NCI-H82 (cell line): ENCODE results near the gene ASB10.

Experiments used
- DNase-seq: peaks from one replicate; lab custom pipeline; 2025; lab: John Stamatoyannopoulos, UW

Gene ASB10, protein sequence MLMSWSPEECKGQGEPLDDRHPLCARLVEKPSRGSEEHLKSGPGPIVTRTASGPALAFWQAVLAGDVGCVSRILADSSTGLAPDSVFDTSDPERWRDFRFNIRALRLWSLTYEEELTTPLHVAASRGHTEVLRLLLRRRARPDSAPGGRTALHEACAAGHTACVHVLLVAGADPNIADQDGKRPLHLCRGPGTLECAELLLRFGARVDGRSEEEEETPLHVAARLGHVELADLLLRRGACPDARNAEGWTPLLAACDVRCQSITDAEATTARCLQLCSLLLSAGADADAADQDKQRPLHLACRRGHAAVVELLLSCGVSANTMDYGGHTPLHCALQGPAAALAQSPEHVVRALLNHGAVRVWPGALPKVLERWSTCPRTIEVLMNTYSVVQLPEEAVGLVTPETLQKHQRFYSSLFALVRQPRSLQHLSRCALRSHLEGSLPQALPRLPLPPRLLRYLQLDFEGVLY

GRCh38 chr7:151186640-151187408 is at the start of gene ASB10:
Gene ASB10 (minus strand): TSS chr7:151187250. CDS start chr7:151187130, 120 bp downstream.
- no peak for DNase-seq

DNA sequence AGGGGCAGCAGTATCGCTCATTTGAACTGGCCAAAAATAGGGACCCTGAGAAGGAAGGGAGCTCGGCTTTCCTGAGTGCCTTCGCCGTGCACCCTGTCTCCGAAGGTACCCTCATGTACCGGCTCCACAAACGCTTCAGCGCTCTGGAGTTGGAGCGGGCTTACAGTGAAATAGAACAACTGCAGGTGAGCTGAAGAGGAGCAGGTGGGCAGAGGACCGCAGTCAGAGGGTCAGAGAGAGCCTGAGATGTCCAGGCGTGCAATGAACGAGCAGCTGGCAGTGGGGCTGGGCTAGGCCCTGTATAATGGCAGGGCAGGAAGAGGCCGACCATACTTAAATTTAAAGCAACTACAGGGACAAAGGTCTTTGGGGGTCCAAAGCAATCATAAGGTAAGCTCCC is 49.4 kb upstream of the ASB10 start:
- DNase-seq = no peak

GRCh38 chr7:151235091-151235787 is 48.2 kb upstream of the ASB10 start:
- no peak for DNase-seq

- DNase-seq = no peak
Measured at GRCh38 chr7:151233804-151234203, 46.8 kb upstream of the ASB10 start.

GRCh38 chr7:151232917-151233701 is 46.1 kb upstream of the ASB10 start:
- DNase-seq = peak; percentile 37

GRCh38 chr7:151232091-151232916 is 45.3 kb upstream of the ASB10 start, which contains the start of gene CHPF2:
Gene CHPF2 (plus strand): TSS chr7:151232483. CDS start chr7:151234012, 1,529 bp downstream.
- DNase-seq = peak; percentile 92

DNA sequence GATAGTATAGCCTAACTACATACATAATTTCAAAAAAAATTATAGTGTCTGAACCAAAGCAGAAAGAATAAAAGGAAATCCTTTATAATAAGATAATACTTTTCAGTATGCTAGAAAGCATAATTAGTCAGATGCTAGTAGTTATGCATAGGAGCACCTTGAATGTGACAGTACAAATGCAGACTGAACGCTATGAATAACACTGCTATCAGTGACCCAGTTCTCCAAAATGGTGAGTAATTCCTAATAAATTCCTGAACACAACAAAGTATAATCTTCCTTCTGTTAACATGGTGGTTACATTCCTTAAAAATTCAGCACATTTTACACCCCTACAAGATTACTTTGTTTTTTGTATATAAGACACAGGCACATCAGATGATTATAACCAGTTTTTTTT is 44.0 kb upstream of the ASB10 start:
- DNase-seq = no peak

GRCh38 chr7:151229249-151229648 is 42.2 kb upstream of the ASB10 start:
- DNase-seq = no peak

GRCh38 chr7:151228024-151228866 is 41.2 kb upstream of the ASB10 start:
- no peak for DNase-seq

- DNase-seq = peak; percentile 99
Measured at GRCh38 chr7:151226875-151227782, 40.1 kb upstream of the ASB10 start, which contains the start of gene ABCF2. Gene ABCF2 (minus strand): TSS chr7:151227205. CDS start chr7:151226458, 747 bp downstream.

- no peak for DNase-seq
Measured at GRCh38 chr7:151226560-151226874, 39.5 kb upstream of the ASB10 start.

DNA sequence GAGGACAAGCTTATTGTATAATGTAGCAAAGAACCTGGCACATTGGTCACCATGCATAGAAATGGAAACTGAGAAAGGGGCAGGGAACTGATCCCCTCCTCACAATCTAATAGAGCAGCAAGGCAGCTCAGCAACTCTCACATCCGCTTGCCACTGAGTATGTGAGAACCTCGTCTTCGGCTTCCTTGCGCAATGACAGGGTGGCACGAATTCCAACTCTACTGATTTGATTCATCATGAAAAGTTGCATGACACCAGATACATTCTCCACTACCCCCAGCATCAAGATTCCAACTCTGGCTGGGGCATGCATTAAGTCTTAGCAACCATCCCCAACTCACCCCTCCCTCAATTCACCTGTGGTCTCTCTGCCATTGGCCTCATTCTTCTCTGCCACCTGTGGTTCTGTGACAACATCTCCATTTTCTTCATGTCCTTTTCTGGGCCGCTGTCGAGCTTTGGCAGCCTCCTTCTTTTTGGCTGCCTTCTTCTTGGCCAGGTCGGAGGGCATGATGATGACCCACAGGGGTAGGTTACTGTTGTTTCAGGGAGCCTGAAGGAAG is 39.0 kb upstream of the ASB10 start:
- DNase-seq = no peak

DNA sequence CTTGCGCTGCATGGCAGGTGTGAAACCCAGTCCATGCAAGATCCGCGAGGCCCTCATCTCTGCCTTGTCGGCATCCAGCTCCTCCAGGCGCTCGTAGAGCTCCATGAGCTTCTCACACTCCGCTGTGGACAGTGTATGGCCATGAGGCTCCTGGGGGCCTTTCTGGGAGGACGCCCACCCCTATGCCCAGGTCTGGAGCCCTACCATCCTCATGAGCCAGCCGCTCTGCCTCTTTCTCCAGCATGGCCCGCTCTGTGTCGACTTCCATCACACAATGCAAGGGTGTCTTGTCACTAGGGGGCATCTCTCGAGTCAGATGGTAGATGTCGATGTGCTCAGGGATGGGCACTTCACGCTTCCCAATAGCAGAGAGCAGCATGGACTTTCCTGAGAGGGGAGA is 36.7 kb upstream of the ASB10 start:
- no peak for DNase-seq

DNA sequence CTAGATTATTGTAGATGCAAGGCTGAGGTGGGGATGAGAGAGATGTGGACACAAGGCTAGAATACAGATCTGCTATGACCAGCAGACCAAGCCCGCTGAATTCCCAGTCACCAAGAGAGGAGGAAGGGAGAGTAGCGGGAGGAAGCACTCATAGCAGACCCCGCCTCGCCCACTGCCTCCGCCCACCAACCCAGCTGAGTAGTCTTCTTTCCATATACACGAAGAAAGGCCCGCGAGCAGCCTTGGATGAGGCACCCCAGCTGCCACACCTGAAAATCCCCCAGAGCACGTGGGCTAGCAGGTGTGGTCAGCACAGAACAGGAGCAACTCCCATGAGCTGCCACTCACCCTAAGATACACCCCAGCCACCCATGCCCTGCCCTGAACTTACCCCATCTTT is 31.1 kb upstream of the ASB10 start:
- DNase-seq = no peak

DNA sequence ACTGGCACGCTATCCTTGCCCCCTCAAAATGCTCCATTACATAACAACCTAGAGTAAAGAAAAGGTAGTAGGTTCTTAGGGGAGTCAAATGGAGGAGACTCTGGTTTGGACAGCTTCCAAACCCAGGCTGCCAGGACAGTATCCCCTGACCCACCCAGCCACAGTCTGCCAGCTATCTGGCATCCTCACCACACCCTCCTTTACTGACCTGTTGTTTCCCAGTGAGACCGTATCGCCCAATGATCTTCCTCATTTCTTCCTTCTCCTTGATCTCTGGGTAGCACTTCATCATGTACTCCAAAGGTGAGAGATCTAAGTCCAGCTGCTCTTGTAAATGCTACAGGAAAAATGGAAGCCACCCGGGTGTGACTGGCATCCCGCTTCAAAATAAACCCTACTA is 28.3 kb upstream of the ASB10 start:
- no peak for DNase-seq

GRCh38 chr7:151213826-151214225 is 26.8 kb upstream of the ASB10 start:
- DNase-seq = no peak

DNA sequence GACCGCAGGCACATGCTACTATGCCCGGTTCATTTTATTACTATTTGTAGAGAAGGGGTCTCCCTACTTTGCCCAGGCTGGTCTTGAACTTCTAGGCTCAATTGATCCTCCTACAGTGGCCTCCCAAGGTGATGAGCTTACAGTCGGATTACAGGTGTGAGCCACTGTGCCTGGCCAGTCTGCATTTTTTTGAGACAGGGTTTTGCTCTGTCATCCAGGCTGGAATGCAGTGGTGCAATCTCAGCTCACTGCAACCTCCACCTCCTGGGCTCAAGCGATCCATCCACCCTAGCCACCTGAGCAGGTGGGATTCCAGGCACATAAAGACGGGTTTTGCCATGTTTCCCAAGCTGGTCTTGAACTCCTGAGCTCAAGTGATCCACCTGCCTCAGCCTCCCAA is 25.6 kb upstream of the ASB10 start:
- DNase-seq = no peak

DNA sequence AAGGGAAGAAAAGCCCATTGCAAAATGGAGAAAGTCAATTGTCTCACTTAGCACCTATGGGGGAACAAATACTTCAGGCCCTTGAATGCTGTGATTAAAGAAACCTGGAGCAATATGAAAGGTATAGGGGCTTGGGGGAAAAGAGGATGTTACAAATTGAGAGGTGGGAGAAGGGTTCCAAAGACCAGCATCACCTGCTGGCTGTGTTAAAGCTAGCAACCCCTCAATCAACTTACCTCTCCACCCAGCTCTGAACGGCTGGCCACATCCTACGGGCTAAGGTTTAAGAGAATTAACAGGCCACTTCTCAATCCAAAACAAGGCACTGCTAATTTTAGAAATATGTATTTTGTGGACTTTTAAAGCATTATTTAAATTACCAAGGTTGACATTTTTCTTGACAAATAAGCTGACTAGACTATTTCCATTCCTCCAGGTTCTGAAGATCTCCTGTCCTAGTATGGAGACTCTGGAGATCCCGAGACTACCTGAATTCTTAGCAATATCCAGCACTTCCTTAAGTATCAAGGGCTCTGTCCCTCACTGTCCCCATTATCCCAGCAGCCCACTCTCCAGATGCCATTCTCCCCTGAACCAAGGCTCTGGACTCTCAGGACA is 24.2 kb upstream of the ASB10 start:
- DNase-seq = no peak
